ENCODE measurements around the gene MAPK6. TPM values are rescaled to one million over a fixed set of nuclear protein-coding genes. Genes with fewer than 3 reads are reported as not detected.

MAPK6 gene
- total RNA-seq, 1 experiment from 2014 or later, result 38.7 TPM

DNA sequence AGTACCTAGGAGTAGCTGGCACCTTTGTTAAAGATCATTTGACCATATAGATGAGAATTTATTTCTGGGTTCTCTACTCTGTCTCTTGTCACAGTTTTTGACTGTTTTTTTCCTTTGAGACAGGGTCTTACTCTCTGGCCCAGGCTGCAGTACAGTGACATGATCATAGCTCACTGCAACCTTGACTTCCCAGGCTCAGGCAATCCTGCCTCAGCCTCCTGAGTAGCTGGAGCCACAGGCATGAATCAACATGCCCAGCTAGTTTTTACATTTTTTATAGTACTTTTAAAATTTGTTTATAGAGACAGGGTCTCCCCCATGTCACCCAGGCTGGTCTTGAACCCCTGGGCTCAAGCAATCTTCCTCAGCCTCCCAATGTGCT, 48.5 kb downstream of the MAPK6 start:
- no peak overlapping the region for H3K4me3 ChIP-seq
- CTCF ChIA-PET, result no interaction called here
- H2AFZ ChIP-seq, result no peak overlapping the region
- no peaks in the 10 kb centered on the region for H3K9me3 ChIP-seq (ENCODE audit: insufficient read depth, low read depth)
- no peak for TF ChIP-seq CTCF (conservative IDR thresholded peaks at IDR 0.05)
- TF ChIP-seq EZH2 (IDR thresholded peaks at IDR 0.05; ENCODE audit: low read depth), result no peak
- peaks cover 19% of the 10 kb centered on the region for H3K4me1 ChIP-seq (replicated peaks; ENCODE audit: insufficient read depth)
- BruUV-seq (replicated peaks), result no TSS peak
- H3K27me3 ChIP-seq (ENCODE audit: insufficient read depth, low read depth), result no peaks in the 10 kb centered on the region
- H3K4me2 ChIP-seq, result no peak overlapping the region
- no peaks in the 10 kb centered on the region for H3K9me2 ChIP-seq (ENCODE audit: insufficient read depth)
- no peaks in the 10 kb centered on the region for H3K36me3 ChIP-seq (ENCODE audit: low read depth)
- no peak overlapping the region for H3K27ac ChIP-seq
- no peaks in the 10 kb centered on the region for H4K20me1 ChIP-seq (ENCODE audit: insufficient read depth)
- POLR2A ChIA-PET (ENCODE audit: unreplicated experiment), result no interaction called here
- intact Hi-C loops (cut with micrococcal nuclease; ENCODE audit: unreplicated experiment), result no loop called here
- DNase-seq, result no peak
- no peaks in the 10 kb centered on the region for H3K79me2 ChIP-seq (ENCODE audit: low read depth)
- H3F3A ChIP-seq (ENCODE audit: insufficient read depth, low read depth), result peaks cover 9% of the 10 kb centered on the region

- TF ChIP-seq EZH2 (IDR thresholded peaks at IDR 0.05; ENCODE audit: low read depth) (no peak), CTCF (conservative IDR thresholded peaks at IDR 0.05) (no peak)
- Histone ChIP-seq H3K4me3 (no peak overlapping the region), H3K9me2 (ENCODE audit: insufficient read depth) (no peaks in the 10 kb centered on the region), H3K27me3 (ENCODE audit: insufficient read depth, low read depth) (no peaks in the 10 kb centered on the region), H4K20me1 (ENCODE audit: insufficient read depth) (no peaks in the 10 kb centered on the region), H2AFZ (no peak overlapping the region), H3K4me1 (replicated peaks; ENCODE audit: insufficient read depth) (peaks cover 19% of the 10 kb centered on the region), H3K79me2 (ENCODE audit: low read depth) (no peaks in the 10 kb centered on the region), H3K27ac (no peak overlapping the region), H3K9me3 (ENCODE audit: insufficient read depth, low read depth) (no peaks in the 10 kb centered on the region), H3K4me2 (no peak overlapping the region), H3F3A (ENCODE audit: insufficient read depth, low read depth) (peaks cover 9% of the 10 kb centered on the region), H3K36me3 (ENCODE audit: low read depth) (no peaks in the 10 kb centered on the region)
- ChIA-PET POLR2A (ENCODE audit: unreplicated experiment) (interaction anchor here (0.9 kb wide), 1 partner anchor 110 kb away, joined by 3 read pairs; no protein-coding TSS in a partner anchor), CTCF (no interaction called here)
- no TSS peak for BruUV-seq (replicated peaks)
- intact Hi-C loops (cut with micrococcal nuclease; ENCODE audit: unreplicated experiment), result no loop called here
- no peak for DNase-seq
Measured at GRCh38 chr15:52068004-52068615, 49.1 kb downstream of the MAPK6 start.

DNA sequence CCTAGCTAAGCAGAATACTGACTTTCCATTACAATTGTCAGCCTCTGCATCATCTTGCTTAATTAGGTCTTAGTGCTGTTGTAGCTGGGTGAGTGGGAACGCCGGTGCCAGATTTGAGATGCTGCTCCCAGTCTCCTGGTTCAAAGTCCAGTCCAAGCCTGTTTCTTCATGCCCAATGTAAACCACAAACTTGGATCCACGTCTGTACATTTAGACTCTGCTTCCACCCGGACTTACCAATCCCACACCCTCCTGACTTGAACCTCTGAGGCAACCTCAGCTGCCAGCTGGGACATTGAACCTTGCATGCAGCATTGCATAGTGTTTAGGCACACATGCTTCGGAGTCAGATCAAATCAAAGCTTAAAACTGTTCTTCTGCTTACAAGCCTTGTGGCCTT, 50.5 kb downstream of the MAPK6 start:
- Histone ChIP-seq H2AFZ (no peak overlapping the region), H3K4me3 (no peak overlapping the region), H3F3A (ENCODE audit: insufficient read depth, low read depth) (peaks cover 9% of the 10 kb centered on the region), H3K27me3 (ENCODE audit: insufficient read depth, low read depth) (no peaks in the 10 kb centered on the region), H4K20me1 (ENCODE audit: insufficient read depth) (no peaks in the 10 kb centered on the region), H3K9me2 (ENCODE audit: insufficient read depth) (no peaks in the 10 kb centered on the region), H3K9me3 (ENCODE audit: insufficient read depth, low read depth) (no peaks in the 10 kb centered on the region), H3K36me3 (ENCODE audit: low read depth) (no peaks in the 10 kb centered on the region), H3K4me2 (no peak overlapping the region), H3K79me2 (ENCODE audit: low read depth) (no peaks in the 10 kb centered on the region), H3K4me1 (replicated peaks; ENCODE audit: insufficient read depth) (peaks cover 19% of the 10 kb centered on the region), H3K27ac (no peak overlapping the region)
- ChIA-PET POLR2A (ENCODE audit: unreplicated experiment) (no interaction called here), CTCF (no interaction called here)
- no TSS peak for BruUV-seq (replicated peaks)
- no peak for DNase-seq
- intact Hi-C loops (cut with micrococcal nuclease; ENCODE audit: unreplicated experiment), result no loop called here
- TF ChIP-seq CTCF (conservative IDR thresholded peaks at IDR 0.05) (no peak), EZH2 (IDR thresholded peaks at IDR 0.05; ENCODE audit: low read depth) (no peak)

Data from PC-9 (cell line).